Measurements from ENCODE around the gene UBASH3A. TPM values are rescaled to one million over a fixed set of nuclear protein-coding genes. Genes with fewer than 3 reads are reported as not detected.

UBASH3A gene
- total RNA-seq, 1 experiment from 2014 or later, result not detected

GRCh38 chr21:42419845-42420244 is 16.1 kb downstream of the UBASH3A start:
- Histone ChIP-seq H3K4me1 (peaks cover 4% of the 10 kb centered on the region; the same call in 1 of the 2 replicates), H3K27ac (no peak overlapping the region), H3K36me3 (no peaks in the 10 kb centered on the region), H3K27me3 (no peaks in the 10 kb centered on the region), H3K4me3 (no peak overlapping the region), H3K9me3 (replicated peaks) (no peaks in the 10 kb centered on the region)
- DNase-seq, result no peak

- no peaks in the 10 kb centered on the region for H3K36me3 ChIP-seq
- no peaks in the 10 kb centered on the region for H3K9me3 ChIP-seq (replicated peaks)
- no peak overlapping the region for H3K4me3 ChIP-seq
- no peak overlapping the region for H3K27ac ChIP-seq
- H3K27me3 ChIP-seq, result no peaks in the 10 kb centered on the region
- no peak for DNase-seq
- H3K4me1 ChIP-seq, result peaks cover 4% of the 10 kb centered on the region; the same call in 1 of the 2 replicates
Observed at GRCh38 chr21:42421018-42421793, 17.5 kb downstream of the UBASH3A start.

- DNase-seq, result no peak
- Histone ChIP-seq H3K4me1 (peaks cover 4% of the 10 kb centered on the region; the same call in 1 of the 2 replicates), H3K27ac (no peak overlapping the region), H3K27me3 (no peaks in the 10 kb centered on the region), H3K4me3 (no peak overlapping the region), H3K36me3 (no peaks in the 10 kb centered on the region), H3K9me3 (replicated peaks) (no peaks in the 10 kb centered on the region)
Observed at GRCh38 chr21:42423197-42423675, 19.5 kb downstream of the UBASH3A start.

GRCh38 chr21:42423685-42424084 is 20.0 kb downstream of the UBASH3A start:
- no peak for DNase-seq

GRCh38 chr21:42424914-42425541 is 21.3 kb downstream of the UBASH3A start:
- DNase-seq, result no peak
- Histone ChIP-seq H3K27ac (no peak overlapping the region), H3K27me3 (no peaks in the 10 kb centered on the region), H3K4me3 (no peak overlapping the region), H3K36me3 (no peaks in the 10 kb centered on the region), H3K9me3 (replicated peaks) (no peaks in the 10 kb centered on the region), H3K4me1 (peaks cover 4% of the 10 kb centered on the region; the same call in 1 of the 2 replicates)

More at GRCh38 chr21:42423685-42424084, 20.0 kb downstream of the UBASH3A start:
- no peaks in the 10 kb centered on the region for H3K9me3 ChIP-seq (replicated peaks)
- H3K4me3 ChIP-seq, result no peak overlapping the region
- no peaks in the 10 kb centered on the region for H3K27me3 ChIP-seq
- H3K36me3 ChIP-seq, result no peaks in the 10 kb centered on the region
- no peak overlapping the region for H3K27ac ChIP-seq
- H3K4me1 ChIP-seq, result peaks cover 4% of the 10 kb centered on the region; the same call in 1 of the 2 replicates

DNA sequence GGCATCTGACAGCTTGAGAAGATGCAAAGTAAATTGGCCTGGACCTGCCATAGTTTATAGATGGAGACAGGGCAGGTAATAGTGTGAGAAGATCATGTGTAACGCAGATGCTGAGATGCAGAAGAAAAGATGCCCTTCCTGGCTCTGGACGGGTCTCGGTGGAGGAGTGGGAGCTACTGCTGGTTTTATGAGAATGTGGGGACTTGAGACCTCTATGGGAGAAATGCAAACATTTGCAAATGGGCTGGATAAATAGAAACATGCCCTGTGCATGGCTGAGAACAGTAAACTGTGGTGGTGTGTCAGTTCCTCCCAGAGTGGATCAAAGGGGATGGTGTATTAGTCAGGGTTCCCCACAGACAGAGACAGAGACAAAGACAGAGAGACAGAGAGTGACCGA is 21.9 kb downstream of the UBASH3A start:
- DNase-seq, result no peak
- no peaks in the 10 kb centered on the region for H3K9me3 ChIP-seq (replicated peaks)
- H3K27me3 ChIP-seq, result no peaks in the 10 kb centered on the region

GRCh38 chr21:42426424-42426823 is 22.7 kb downstream of the UBASH3A start:
- no peak for DNase-seq
- no peak overlapping the region for H3K27ac ChIP-seq

More for the DNA sequence above, 21.9 kb downstream of the UBASH3A start:
- no peak overlapping the region for H3K27ac ChIP-seq
- peaks cover 4% of the 10 kb centered on the region; the same call in 1 of the 2 replicates for H3K4me1 ChIP-seq
- H3K36me3 ChIP-seq, result no peaks in the 10 kb centered on the region
- no peak overlapping the region for H3K4me3 ChIP-seq

GRCh38 chr21:42426876-42427480 is 23.3 kb downstream of the UBASH3A start:
- Histone ChIP-seq H3K9me3 (replicated peaks) (no peaks in the 10 kb centered on the region), H3K27me3 (no peaks in the 10 kb centered on the region), H3K36me3 (no peaks in the 10 kb centered on the region), H3K27ac (no peak overlapping the region), H3K4me1 (no peaks in the 10 kb centered on the region), H3K4me3 (no peak overlapping the region)
- DNase-seq, result no peak

More at GRCh38 chr21:42426424-42426823, 22.7 kb downstream of the UBASH3A start:
- no peaks in the 10 kb centered on the region for H3K27me3 ChIP-seq
- H3K9me3 ChIP-seq (replicated peaks), result no peaks in the 10 kb centered on the region
- no peaks in the 10 kb centered on the region for H3K4me1 ChIP-seq
- no peaks in the 10 kb centered on the region for H3K36me3 ChIP-seq
- H3K4me3 ChIP-seq, result no peak overlapping the region

DNA sequence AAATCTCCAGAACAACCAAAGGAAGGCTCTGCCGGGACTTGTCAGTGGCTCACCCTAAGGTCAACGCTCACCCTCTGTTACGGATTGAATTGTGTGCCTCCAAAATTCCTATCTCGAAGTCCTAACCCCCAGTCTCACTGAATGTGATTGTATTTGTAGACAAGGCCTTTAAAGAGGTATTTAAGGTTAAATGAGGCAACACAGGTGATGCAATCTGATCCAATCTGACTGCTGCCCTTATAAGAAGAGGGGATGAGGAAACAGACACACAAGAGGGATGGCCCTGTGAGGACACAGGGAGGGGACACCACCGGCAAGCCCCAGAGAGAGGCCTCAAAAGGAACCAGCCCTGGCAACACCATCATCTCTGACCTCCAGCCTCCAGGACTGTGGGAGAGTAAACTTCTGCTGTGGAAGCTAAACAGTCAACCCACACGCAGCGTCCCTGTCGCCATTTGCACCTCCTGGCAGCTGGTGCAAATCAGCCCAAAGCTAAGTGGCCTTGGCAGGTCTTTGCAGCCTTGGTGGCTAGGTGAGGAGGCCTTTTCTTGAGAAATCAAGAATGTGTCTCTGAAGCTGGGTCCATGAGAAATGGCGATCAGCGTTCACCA is 24.2 kb downstream of the UBASH3A start:
- no peak for DNase-seq
- no peaks in the 10 kb centered on the region for H3K27me3 ChIP-seq
- no peak overlapping the region for H3K27ac ChIP-seq
- no peaks in the 10 kb centered on the region for H3K36me3 ChIP-seq
- H3K4me1 ChIP-seq, result no peaks in the 10 kb centered on the region
- H3K9me3 ChIP-seq (replicated peaks), result peaks cover 6% of the 10 kb centered on the region
- H3K4me3 ChIP-seq, result no peak overlapping the region

GRCh38 chr21:42429021-42429420 is 25.3 kb downstream of the UBASH3A start:
- H3K9me3 ChIP-seq (replicated peaks), result peaks cover 8% of the 10 kb centered on the region
- no peak overlapping the region for H3K4me3 ChIP-seq
- no peaks in the 10 kb centered on the region for H3K27me3 ChIP-seq
- H3K27ac ChIP-seq, result no peak overlapping the region
- no peak for DNase-seq
- H3K36me3 ChIP-seq, result no peaks in the 10 kb centered on the region
- H3K4me1 ChIP-seq, result no peaks in the 10 kb centered on the region

DNA sequence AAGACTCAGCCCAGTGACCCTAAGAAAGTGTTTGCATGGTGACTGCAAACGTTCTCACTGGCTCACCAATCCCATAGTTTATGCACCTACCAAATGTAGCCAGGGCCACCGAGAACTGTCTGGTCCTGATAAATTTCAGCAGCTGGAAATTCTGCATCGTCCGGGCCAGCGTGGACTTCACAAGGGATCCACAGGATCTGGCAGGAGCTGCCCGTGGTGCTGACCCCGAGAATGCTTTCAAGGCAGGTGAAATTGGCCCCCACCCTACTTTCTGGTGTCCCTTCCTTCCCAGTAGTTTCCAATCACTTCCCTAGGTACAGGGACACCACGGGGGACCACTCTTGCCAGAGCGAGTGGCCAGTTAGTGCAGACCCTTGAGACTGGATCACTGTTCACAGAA is 26.2 kb downstream of the UBASH3A start:
- Histone ChIP-seq H3K4me1 (no peaks in the 10 kb centered on the region), H3K9me3 (replicated peaks) (peaks cover 8% of the 10 kb centered on the region), H3K4me3 (no peak overlapping the region), H3K27ac (no peak overlapping the region), H3K27me3 (no peaks in the 10 kb centered on the region), H3K36me3 (no peaks in the 10 kb centered on the region)
- DNase-seq, result no peak

- H3K27ac ChIP-seq, result no peak overlapping the region
- peaks cover 8% of the 10 kb centered on the region for H3K9me3 ChIP-seq (replicated peaks)
- no peaks in the 10 kb centered on the region for H3K4me1 ChIP-seq
- H3K36me3 ChIP-seq, result no peaks in the 10 kb centered on the region
- no peak for DNase-seq
- H3K4me3 ChIP-seq, result no peak overlapping the region
- H3K27me3 ChIP-seq, result no peaks in the 10 kb centered on the region
Observed at GRCh38 chr21:42430521-42430920, 26.8 kb downstream of the UBASH3A start.

- Histone ChIP-seq H3K27ac (no peak overlapping the region), H3K4me1 (no peaks in the 10 kb centered on the region), H3K27me3 (no peaks in the 10 kb centered on the region), H3K9me3 (replicated peaks) (peaks cover 8% of the 10 kb centered on the region), H3K4me3 (no peak overlapping the region), H3K36me3 (no peaks in the 10 kb centered on the region)
- no peak for DNase-seq
Observed at GRCh38 chr21:42431196-42431595, 27.5 kb downstream of the UBASH3A start.

DNA sequence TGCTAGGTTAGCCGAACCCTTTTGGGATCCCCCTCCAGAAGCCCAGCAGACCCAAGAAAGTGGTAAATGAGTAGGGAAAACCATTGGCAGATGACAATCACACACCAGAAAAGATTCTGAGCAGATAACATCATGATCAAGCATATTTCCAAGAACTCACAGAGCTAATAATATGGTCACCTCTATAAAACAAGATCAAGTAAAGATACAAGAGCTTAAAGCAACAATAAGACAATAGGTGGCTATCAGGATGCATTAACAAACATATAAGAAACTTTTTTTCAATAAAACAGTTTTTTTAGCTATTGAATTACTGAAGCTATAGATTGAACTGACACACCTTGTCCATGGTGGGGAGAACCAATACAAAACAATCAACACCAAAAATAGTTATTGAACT is 29.0 kb downstream of the UBASH3A start:
- no peaks in the 10 kb centered on the region for H3K4me1 ChIP-seq
- no peaks in the 10 kb centered on the region for H3K27me3 ChIP-seq
- peaks cover 8% of the 10 kb centered on the region for H3K9me3 ChIP-seq (replicated peaks)

More for the DNA sequence above, 29.0 kb downstream of the UBASH3A start:
- Histone ChIP-seq H3K36me3 (no peaks in the 10 kb centered on the region), H3K27ac (no peak overlapping the region), H3K4me3 (no peak overlapping the region)
- no peak for DNase-seq
